HepG2 (cell line): ENCODE measurements around the gene MYCT1. TPM values are rescaled to one million over a fixed set of nuclear protein-coding genes. Genes with fewer than 3 reads are reported as not detected.

Source experiments
- ATAC-seq: fragments of 200-7000 bp; cut with Tn5 transposase; 3 replicates; pipeline ENCODE4 v1.9.1; 2020; ENCODE audit warnings: mild to moderate bottlenecking, moderate library complexity
- BruUV-seq: library from RNA; stranded (reverse); fragments of 400-500 nt; replicated peaks from 2 replicates; lab custom pipeline; 2021; lab: Mats Ljungman, UMichigan
- CTCF ChIA-PET: fragments of 300-600 bp; formaldehyde crosslinking; extraction: SDS; loops from one replicate; lab custom pipeline; 2021; ENCODE audit warnings: low total read pairs, inconsistent platforms, low intra/inter-chr PET ratio; lab: Yijun Ruan, JAX
- POLR2A ChIA-PET: fragments of 350-600 bp; sonication (Branson Sonifier 250); formaldehyde crosslinking; loops from one replicate; lab custom pipeline; 2020; ENCODE audit warnings: antibody characterized with exemption, inconsistent platforms; lab: Yijun Ruan, JAX
- DNase-seq: peaks from one replicate; pipeline ENCODE4 v3.0.0-alpha.2; 2015; ENCODE audit warnings: low spot score
- FAIRE-seq: peaks from 3 replicates; lab custom pipeline; 2011; peaks lifted over from hg19 to GRCh38; lab: Jason Lieb, UNC
- H2AFZ ChIP-seq: one replicate; pipeline ENCODE4 v1.6.1; 2011; ENCODE audit warnings: low read length, inconsistent platforms
- H3K27ac ChIP-seq: fragments of 300-600 bp; 3 replicates; pipeline ENCODE4 v1.8.0; 2011; ENCODE audit warnings: mixed run types, mild to moderate bottlenecking, mixed read lengths, low read length, inconsistent platforms; ENCODE audit not compliant: insufficient read depth; ENCODE audit errors: extremely low read length
- H3K27me3 ChIP-seq, 2 experiments: fragments of 200-600 bp in 1 of 2; 2 replicates in 1 of 2; 3 replicates in 1 of 2; pipeline versions ENCODE4 v1.6.0 to v1.8.0; 2011; ENCODE audit warnings: low read length in 2 of 2, mild to moderate bottlenecking in 2 of 2, moderate library complexity in 2 of 2, inconsistent platforms in 1 of 2; ENCODE audit not compliant: insufficient read depth in 2 of 2, control insufficient read depth in 1 of 2
- H3K36me3 ChIP-seq, 2 experiments: fragments of 200-600 bp in 1 of 2; replicated peaks in 1 of 2; 2 replicates in 1 of 2; 3 replicates in 1 of 2; pipeline versions ENCODE4 v1.5.1 to v1.8.0; 2011; ENCODE audit warnings: low read length in 2 of 2, inconsistent platforms in 1 of 2; ENCODE audit not compliant: insufficient read depth in 2 of 2, control insufficient read depth in 1 of 2
- H3K4me1 ChIP-seq: 2 replicates; pipeline ENCODE4 v1.5.1; 2012; ENCODE audit warnings: low read length, inconsistent platforms; ENCODE audit not compliant: insufficient read depth
- H3K4me2 ChIP-seq: 2 replicates; pipeline ENCODE4 v1.6.0; 2011; ENCODE audit warnings: low read depth, low read length, inconsistent platforms
- H3K4me3 ChIP-seq, 3 experiments: fragments of 200-600 bp in 1 of 3; sonication (generic), shearing (Covaris generic) in 1 of 3; replicated peaks in 1 of 3; 2 replicates each; pipeline ENCODE4 v1.5.1; 2011 to 2016; ENCODE audit warnings: low read length in 3 of 3, inconsistent platforms in 2 of 3, low read depth in 2 of 3, mild to moderate bottlenecking in 2 of 3, control low read depth in 1 of 3, mixed read lengths in 1 of 3; ENCODE audit not compliant: insufficient read depth in 1 of 3
- H3K79me2 ChIP-seq: one replicate; pipeline ENCODE4 v1.6.1; 2011; ENCODE audit warnings: low read length, inconsistent platforms; ENCODE audit not compliant: insufficient read depth
- H3K9ac ChIP-seq: 2 replicates; pipeline ENCODE4 v1.6.0; 2011; ENCODE audit warnings: mild to moderate bottlenecking, low read depth, low read length, inconsistent platforms; ENCODE audit not compliant: insufficient read depth
- H3K9me3 ChIP-seq: 2 replicates; pipeline ENCODE4 v1.5.1; 2012; ENCODE audit warnings: mild to moderate bottlenecking, low read length
- H4K20me1 ChIP-seq: 2 replicates; pipeline ENCODE4 v1.6.0; 2011; ENCODE audit warnings: inconsistent platforms, mild to moderate bottlenecking, low read length, moderate library complexity; ENCODE audit not compliant: insufficient read depth
- CBFB ChIP-seq: sonication (generic); formaldehyde crosslinking; IDR thresholded peaks from 2 replicates; pipeline ENCODE4 v1.4.0; 2020; ENCODE audit warnings: missing genetic modification reagents
- LCORL ChIP-seq, 2 experiments: fragments of 450-650 bp in 1 of 2; sonication (generic) in 1 of 2; formaldehyde crosslinking in 1 of 2; IDR thresholded peaks; 2 replicates each; pipeline versions ENCODE4 v1.5.0 to v1.6.1; 2017 to 2020; ENCODE audit warnings: antibody characterized with exemption in 1 of 2, missing genetic modification reagents in 1 of 2
- MNT ChIP-seq: fragments of 450-650 bp; IDR thresholded peaks from 2 replicates; pipeline ENCODE4 v1.6.1; 2016
- MYC ChIP-seq: sonication (generic); formaldehyde crosslinking; IDR thresholded peaks from 2 replicates; pipeline ENCODE4 v1.9.0; 2021; ENCODE audit warnings: missing genetic modification reagents, borderline replicate concordance
- U2AF1 ChIP-seq: fragments of 200-400 bp; formaldehyde crosslinking; optimal IDR thresholded peaks from 2 replicates; pipeline ENCODE3; 2017; ENCODE audit warnings: mild to moderate bottlenecking, low read depth, low read length
- ZNF281 ChIP-seq: sonication (generic); formaldehyde crosslinking; IDR thresholded peaks from 2 replicates; pipeline ENCODE4 v1.4.0; 2020; ENCODE audit warnings: missing genetic modification reagents, borderline replicate concordance
- ZNF839 ChIP-seq: sonication (generic); formaldehyde crosslinking; IDR thresholded peaks from 2 replicates; pipeline ENCODE4 v1.4.0; 2020; ENCODE audit warnings: missing genetic modification reagents, mild to moderate bottlenecking, borderline replicate concordance
- WGBS: methylation state at CpG from one replicate; pipeline ENCODE4 v1.1.6; 2017; ENCODE audit warnings: low lambda C conversion rate; 5-methylcytosine and 5-hydroxymethylcytosine counted together
- in situ Hi-C: cut with HindIII; loops from 2 replicates; pipeline ENCODE4 v1.10.0; 2017; ENCODE audit warnings: low pct_unique_long_range_greater_than_20kb; ENCODE audit not compliant: extremely low pct_ligation_motif_present
- intact Hi-C: fragments of 100-400 bp; cut with micrococcal nuclease; formaldehyde crosslinking; loops from one replicate; pipeline ENCODE4 v1.10.0; 2022; ENCODE audit not compliant: unreplicated experiment
- polyA plus RNA-seq, 8 experiments: library from polyadenylated mRNA; depleted of rRNA in 3 of 8; stranded (reverse) in 7 of 8; unstranded in 1 of 8; fragments of >200 nt; fragmentation: Illumina TruSeq in 4 of 8; extraction: Trizol in 4 of 8; gene quantifications; 2 replicates each; pipeline versions ENCODE4 v1.2.1 to v1.2.3, GENCODE V29; 2011 to 2016; ENCODE audit warnings: low read depth in 4 of 8, missing spikeins in 1 of 8, mixed read lengths in 1 of 8; ENCODE audit not compliant: insufficient read depth in 1 of 8
- total RNA-seq, 5 experiments: library from RNA; depleted of rRNA; stranded (reverse); fragments of >200 nt; fragmentation: Illumina TruSeq; extraction: Trizol; gene quantifications; 2 replicates each; pipeline ENCODE4 v1.2.3, GENCODE V29; 2016; ENCODE audit warnings: low read depth in 1 of 5

The MYCT1 gene
- total and polyA plus RNA-seq, 2 of the 13 experiments (the other 11 are each of a cell fraction or from before 2014, with no cell fraction given) = not detected

DNA sequence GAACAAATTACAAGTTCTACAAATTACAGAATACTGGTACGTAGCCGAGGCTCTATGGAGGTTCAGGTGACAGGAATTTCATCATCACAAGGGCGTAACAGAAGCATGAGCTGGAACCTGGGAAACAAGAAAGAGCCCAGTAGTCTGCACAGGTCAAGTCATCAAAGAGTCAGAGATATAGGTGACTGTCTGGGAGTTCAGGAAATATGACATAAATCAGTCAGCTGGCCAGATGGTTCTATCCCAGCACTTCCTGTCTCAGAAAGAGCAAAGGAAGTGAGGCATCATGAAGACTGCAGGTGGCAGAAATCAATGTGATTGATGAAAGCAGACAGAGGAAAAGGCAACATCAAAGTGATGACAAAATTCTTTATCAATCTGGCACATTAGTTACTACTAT lies 23.3 kb downstream of the MYCT1 start:
- Histone ChIP-seq H3K4me2 (no peak overlapping the region), H3K27ac (no peak overlapping the region), H3K36me3 (no peaks in the 10 kb centered on the region), H4K20me1 (no peaks in the 10 kb centered on the region), H2AFZ (no peak overlapping the region), H3K79me2 (no peaks in the 10 kb centered on the region), H3K4me3 (no peak overlapping the region), H3K4me1 (no peaks in the 10 kb centered on the region), H3K9ac (no peak overlapping the region), H3K9me3 (no peaks in the 10 kb centered on the region), H3K27me3 (no peaks in the 10 kb centered on the region)
- 3% methylated on average over 3 of the region's 3 CpGs for WGBS
- no TSS peak for BruUV-seq
- no peak for DNase-seq
- ATAC-seq = no peak
- CTCF ChIA-PET = no interaction called here
- in situ Hi-C loops = no loop called here
- POLR2A ChIA-PET = no interaction called here
- intact Hi-C loops = no loop called here
- no peak for TF ChIP-seq MNT
- TF ChIP-seq ZNF281 (CRISPR knock-in tag) = no peak
- TF ChIP-seq CBFB (CRISPR knock-in tag) = no peak
- TF ChIP-seq ZNF839 (CRISPR knock-in tag) = no peak
- TF ChIP-seq MYC (CRISPR knock-in tag) = no peak
- TF ChIP-seq LCORL (IDR thresholded peaks at IDR 0.05) = no peak
- no peak for TF ChIP-seq LCORL (CRISPR knock-in tag; IDR thresholded peaks at IDR 0.05)
- TF ChIP-seq U2AF1 = no peak
- FAIRE-seq = no peak
